ENCODE results near the gene RPS6KB2.

The RPS6KB2 gene

DNA sequence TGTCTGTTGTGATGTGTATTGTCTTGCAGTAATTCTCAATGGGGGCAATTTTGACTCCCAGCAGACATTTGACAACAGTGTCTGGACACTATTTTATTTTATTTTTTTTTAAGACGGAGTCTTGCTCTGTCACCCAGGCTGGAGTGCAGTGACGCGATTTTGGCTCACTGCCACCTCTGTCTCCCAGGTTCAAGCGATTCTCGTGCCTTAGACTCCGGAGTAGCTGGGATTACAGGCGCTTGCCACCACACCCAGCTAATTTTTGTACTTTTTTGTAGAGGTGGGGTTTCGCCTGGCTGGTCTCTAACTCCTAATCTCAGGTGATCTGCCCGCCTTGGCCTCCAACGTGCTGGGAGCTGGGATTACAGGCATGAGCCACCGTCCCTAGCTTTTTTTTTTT lies 1.4 kb downstream of the RPS6KB2 start:
- DNase-seq, result no peak

DNA sequence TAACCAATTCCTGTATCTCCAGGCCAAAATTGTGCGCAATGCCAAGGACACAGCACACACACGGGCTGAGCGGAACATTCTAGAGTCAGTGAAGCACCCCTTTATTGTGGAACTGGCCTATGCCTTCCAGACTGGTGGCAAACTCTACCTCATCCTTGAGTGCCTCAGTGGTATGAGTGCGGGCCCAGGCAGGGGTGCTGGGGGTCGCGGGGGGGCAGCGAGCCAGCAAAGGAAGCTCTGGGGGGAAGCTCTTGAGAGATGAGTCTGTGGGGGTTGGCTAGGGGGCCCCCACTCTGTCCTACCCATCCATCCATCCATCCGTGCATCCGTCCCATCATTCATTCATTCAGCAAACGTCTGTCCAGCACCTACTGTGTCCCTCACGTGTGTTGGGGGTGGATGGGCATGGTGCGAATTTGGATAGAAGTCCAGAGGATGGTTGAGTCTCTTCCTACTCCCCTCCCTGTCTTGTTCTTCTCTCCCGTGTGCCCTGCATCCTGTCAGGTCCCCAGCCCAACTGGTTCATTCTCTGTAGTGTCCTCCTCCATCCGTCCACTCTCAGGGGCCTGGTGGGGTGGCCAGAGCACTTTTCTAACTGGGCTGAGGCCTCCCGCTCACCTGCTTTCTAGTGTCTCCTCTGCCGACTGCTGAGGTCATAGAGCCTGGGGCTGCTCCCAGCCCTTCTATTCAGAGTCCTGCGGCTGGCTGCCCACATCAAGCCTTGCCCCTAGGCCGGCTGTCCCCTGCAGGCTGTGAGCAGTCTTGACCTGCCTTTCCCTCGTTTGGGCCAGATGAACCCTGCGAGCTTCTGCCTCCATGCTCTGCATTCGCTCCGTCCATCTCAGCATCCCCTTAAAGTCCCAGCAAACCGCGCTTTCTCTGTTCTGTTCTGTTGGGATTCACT lies 3.3 kb downstream of the RPS6KB2 start:
- no peak for DNase-seq

DNA sequence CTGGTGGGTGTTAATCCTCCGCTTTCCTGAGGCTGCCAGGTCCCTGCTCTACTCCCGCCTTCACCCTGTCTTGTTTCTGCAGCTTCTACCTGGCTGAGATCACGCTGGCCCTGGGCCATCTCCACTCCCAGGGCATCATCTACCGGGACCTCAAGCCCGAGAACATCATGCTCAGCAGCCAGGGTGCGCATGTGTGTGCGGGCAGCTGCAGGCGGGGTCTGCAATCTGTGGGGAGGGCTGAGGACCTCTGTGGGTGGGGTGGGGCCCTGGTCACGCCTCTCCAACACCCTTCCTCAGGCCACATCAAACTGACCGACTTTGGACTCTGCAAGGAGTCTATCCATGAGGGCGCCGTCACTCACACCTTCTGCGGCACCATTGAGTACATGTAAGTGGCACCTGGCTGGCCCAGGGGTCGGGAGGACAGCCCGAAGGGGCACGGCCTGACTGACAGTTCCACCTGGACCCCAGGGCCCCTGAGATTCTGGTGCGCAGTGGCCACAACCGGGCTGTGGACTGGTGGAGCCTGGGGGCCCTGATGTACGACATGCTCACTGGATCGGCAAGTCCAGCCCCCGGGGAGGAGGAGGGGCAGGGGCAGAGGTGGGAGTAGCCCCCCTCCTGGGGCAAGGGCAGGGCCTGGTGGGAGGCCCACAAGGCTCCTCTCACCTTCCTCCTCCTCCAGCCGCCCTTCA lies 4.5 kb downstream of the RPS6KB2 start:
- DNase-seq, result no peak

DNA sequence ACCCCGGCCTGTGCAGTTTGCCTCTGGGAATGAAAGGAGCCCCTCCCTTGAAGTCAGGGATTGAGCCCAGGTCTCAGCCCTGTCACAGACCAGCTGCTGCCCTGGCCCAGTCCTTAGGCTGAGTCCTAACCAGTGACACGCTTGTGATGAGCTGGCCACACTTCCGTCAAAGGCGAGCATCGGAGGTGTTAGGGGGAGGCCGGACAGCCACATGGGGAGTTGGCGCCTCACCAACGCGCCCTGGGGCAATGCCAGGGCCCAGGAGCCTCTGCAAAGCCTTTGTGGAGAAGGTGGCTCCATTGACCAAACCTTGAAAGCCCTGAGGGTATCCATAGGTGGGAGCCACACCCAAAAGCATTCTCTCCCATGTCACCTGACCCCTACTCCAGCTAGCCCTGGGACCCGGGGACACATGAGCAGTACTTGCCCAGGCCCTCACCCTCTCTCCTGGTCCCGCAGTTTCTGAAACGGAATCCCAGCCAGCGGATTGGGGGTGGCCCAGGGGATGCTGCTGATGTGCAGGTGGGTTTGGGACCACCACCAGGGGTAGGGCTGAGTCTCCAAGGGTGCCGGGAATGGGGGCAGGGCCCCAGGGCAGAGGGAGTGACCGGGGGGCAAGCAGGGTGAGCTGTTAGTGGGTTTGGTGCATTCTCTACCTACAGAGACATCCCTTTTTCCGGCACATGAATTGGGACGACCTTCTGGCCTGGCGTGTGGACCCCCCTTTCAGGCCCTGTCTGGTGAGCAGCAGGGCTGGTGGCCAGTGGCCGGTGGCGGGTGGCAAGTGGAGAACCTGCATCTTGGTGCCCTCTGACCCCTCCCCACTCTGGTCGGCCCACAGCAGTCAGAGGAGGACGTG lies 5.5 kb downstream of the RPS6KB2 start:
- DNase-seq, result no peak

DNA sequence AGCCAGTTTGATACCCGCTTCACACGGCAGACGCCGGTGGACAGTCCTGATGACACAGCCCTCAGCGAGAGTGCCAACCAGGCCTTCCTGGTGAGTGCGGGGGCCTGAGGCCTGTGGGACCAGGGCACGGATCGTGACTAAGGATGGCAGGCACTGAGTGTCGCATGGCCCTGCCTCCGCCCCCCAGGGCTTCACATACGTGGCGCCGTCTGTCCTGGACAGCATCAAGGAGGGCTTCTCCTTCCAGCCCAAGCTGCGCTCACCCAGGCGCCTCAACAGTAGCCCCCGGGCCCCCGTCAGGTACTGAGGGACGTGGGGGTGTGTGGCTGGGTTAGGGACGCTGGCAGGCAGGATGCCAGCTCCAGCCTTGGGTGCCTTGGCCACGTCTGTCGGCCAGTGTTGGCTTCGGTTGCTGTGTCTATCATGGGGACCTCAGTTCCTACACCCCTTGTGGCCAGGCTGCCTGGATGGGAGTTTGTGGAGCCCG lies 6.1 kb downstream of the RPS6KB2 start:
- DNase-seq, result no peak

DNA sequence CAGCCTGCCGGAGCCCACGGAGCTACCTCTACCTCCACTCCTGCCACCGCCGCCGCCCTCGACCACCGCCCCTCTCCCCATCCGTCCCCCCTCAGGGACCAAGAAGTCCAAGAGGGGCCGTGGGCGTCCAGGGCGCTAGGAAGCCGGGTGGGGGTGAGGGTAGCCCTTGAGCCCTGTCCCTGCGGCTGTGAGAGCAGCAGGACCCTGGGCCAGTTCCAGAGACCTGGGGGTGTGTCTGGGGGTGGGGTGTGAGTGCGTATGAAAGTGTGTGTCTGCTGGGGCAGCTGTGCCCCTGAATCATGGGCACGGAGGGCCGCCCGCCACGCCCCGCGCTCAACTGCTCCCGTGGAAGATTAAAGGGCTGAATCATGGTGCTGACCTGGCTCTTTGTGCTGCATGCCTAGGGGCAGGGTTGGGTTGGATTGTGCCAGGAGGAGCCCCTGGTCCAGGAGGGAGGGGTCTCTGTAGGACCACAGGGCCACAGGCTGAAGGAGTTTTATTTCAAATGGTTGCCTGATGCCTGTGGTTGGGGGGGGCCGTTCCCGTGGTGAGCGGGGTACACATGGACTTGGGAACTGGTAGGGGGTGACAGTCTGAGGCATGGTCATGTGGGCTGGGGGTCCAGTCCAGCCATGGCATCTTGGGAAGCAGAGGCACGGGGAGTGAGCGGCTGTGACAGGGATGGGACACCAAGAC lies 6.9 kb downstream of the RPS6KB2 start:
- no peak for DNase-seq

DNA sequence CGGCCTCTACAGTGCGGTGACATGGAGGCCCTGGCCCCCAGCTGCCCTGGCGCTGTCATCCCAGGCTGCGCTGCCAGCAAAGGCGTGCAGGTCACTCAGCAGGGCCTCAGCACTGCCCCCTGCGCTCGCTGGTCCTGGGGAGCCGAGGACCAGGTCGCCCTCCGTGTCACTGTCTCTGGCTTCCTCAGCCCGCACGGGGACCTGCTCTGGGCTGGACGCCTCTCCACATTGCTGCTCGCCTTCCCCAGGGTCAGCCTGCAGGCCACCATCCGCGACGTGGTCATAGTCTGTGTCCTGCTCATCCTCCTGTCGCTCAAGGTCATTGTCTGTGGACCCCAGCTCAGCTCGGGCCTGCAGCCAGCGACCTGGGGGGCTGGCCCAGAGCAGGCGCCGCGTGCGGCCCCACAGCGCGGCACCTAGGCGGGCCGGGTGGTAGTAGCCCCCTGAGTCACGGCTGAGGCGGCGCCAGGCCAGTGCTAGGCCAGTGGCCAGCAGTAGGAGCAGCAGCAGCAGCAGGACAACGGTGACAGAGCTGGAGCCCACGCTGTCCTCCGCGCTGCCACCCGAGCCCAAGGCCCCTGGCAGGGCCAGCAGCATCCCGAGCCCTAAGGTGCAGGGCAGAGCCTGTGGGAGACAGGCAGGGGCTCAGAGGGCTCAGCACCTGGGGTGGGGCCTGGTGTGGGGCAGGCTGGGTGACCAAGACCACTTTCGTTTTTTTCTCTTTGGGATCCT lies 7.6 kb downstream of the RPS6KB2 start:
- DNase-seq, result no peak

DNA sequence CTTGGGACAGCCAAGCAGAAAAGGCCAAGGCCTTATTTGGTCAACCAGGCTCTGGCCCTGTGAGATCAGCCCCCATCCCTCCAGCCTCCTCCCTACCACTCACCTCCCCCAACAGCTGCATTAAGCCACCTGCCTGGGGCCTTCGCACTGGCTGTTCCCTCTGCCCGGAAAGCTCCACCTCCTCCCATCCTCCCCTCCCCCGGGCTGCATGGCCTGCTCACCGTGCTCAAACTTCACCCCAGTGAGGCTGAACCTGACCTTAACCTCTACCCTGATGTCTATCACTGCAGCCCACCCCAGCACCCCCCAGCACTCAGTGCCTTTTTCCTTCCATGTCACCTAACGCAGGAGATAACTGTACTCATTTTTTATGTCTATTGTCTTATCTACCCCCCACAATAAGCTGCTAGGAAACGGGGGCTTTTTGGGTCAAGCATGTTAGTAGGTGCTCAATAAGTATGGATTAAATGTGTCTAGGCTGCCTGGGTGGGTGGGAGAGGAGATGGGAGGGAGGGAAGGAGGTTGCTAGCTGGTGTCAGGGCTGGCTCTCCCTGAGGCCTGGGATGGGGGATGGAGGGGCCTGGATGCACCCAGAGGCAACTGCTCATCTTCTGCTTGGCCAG lies 8.3 kb downstream of the RPS6KB2 start:
- DNase-seq, result peak; percentile 41

DNA sequence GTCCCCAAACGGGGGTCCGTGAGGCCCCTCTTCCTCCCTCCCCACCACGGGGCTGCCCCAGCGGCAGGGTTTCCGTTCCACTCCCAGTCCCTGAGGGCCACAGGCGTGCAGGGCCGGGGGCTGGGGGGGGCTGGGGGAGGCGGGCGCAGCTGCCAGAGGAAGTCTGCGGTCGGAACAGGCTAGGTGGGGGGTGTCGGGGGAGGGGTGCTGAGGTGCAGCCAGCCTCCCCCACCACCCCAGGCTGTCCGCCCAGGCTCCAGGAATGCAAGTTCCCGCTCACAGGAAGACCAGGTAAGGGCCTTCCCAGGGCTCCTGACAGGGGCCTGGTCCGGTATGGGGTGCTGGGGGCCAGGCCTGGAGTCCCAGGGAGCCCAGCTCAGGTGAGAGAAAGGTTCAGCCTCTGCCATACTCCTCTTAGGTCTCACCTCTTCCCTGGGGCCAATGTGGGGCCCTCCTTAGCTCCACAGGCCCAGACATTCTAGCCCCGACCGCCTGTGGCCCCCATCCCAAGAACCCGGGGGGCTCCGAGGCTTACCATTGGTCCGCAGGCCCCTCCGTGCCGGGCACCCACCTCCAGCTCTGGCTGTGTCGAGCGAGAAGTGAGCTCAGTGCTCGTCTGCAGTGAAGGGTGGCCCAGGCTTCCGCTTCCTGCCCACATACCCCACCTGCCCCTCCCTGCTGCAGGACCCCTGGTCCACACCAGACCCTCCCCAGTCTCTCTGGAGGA lies 9.0 kb downstream of the RPS6KB2 start, which contains the start of gene PTPRCAP:
PTPRCAP (minus strand) TSS at position 601 of the 727 bp plus-strand sequence; CDS start at position 538, 63 bp downstream.
- peak; percentile 25 for DNase-seq

DNA sequence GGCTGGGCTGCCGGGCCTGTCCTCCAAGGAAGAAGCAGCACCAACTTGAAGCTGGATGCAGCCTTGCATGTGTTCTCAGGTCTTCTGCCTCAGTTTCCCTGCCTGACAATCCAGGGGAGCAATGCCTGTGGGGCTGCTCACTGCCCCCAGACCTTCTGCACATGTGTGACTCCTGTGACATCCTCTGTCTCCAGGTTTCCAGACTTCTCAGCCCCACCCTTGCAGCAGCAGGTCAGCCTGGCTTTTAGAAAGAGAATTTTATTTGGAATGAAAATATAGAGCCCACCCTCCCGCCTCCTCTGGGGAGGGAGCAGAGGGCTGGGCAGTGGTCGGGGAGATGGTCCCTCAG lies 9.5 kb downstream of the RPS6KB2 start:
- no peak for DNase-seq

DNA sequence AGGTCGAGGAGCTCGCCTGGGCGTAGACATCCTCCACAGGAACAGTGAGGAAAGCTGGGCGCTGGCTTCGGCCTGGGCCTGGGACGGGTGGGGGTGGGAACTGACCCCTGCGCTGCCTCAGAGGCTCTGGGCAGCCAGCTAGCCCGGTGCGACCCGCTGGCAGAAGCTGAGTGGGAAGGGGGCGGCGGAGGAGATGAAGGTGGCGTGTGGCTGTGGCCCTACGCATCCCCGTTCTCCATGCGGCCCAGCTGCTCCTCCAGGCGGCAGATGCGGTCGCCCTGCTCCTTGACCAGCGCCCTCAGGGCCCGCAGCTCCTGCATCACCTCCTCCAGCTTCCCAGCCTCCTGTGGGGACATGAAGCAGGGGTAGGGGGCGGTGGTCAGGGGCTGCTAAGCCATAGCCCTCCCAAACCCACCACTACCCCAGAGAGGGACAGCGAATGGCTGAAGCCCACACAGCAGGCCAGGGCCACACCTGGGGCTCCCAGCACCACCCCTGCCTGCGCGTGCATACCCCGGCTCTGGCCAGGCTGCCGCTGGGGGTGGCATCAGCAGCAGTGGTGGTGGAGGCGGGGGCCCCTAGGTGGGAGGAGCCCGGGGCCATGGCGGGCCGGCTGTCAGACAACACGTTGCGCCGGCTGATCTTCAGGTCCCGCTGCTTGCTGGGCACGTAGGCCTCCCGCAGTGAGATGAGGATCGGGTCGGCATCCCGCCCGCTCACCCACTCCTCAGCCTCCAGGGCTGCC lies 10.0 kb downstream of the RPS6KB2 start:
- no peak for DNase-seq

DNA sequence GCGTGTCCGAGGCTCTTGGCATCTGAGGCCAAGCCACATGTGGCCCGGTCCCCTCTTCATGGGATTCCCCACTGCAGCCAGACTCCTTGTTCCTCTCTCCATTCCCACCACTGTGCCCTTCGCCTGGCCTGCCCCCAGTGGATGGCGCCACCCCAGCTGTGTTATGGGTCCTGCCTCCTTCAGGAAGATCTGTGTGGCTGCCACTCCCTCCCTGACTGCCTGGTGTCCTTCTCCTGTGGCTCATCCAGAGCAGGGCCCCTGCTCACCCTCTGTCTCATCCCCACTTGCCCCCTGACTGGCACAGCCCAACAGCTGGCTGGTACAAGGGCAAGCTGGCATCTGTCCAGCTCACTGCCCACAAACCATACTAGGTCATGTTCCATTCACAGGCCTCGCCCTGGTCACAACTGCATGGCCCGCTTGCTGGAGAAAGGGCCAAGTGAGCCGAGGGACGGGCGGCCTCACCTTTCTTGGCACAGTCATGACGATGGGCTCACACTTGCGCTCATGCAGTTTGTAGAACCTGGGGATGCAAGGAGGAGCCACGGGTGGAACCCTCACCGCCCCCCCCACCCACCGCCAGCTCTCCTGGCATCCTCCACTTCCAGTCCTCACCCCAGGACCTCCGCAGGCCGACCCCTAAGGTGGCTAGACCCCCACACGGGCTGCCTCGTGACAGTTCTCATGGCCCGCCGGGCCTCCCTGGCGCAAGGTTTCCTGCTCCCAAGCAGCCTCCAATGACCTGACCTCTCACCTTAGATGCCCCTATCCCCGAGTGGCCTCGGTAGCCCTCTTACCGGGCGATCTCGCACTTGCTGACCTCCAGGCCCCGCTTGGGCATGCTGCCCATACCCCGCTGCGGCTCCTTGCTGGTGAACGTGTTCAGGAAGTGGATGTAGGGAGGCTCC lies 11.3 kb downstream of the RPS6KB2 start:
- no peak for DNase-seq

DNA sequence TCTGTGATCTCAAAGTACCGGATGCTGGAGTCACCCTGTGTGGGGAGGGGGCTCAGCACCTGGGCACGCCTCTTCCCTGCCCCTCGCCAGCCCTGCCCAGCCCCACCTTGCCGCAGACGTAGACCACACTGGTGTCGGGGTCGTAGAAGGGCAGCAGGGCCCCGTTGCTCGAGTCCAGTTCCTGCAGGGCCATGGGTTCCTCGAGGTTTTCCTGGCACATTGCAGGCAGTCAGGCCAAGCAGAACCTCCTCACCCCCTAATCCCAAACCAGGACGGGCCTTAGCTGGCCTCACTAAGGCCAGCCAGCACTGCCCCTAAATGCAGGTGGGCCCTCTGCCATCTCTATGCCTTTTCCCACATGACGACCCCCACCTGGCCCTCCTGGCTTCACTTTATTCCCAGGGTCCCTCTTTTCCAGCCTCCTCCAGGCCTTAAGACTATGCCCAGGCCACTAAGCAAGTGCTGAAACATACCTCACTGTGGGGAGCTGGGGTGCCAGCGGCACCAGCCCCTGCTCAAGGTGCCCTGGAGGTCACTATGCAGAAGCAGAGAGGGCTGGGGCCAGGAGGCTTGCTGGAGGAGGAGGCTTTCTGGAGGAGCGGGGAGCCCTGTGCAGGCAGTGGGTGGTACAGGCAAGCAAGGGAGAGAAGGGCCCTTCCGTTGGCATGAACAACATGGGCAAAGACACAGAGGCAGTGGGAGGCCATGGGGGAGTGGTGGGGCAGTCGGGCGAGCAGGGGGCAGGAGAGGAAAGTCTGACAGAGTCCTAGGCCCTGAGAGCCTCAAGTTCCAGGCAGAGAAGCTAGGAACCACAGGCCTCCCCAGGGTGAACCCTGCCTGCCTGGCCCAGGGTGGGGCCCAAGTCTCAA lies 12.2 kb downstream of the RPS6KB2 start:
- DNase-seq, result no peak

DNA sequence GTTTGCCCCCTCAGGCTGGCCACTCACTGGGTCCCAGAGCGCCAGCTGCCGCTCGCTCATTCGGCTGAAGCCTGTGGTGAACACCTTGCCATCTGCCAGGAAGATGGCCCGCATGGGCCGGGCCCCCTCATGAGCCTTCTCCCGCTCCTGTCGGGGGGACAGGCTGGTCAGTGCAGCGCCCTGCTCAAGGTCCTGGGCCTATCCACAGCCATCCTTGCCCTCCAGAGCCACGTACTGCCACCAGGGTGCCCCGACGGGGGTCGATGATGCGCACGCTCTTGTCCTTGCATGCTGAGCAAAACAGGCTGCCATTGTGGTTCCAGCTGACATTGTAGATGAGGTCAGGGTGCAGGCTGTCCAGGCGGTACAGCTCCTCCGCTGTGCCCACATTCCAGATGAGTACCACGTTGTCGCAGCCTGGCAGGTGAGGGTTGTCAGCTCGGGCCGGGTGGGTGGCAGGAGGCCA lies 12.8 kb downstream of the RPS6KB2 start:
- DNase-seq, result no peak

DNA sequence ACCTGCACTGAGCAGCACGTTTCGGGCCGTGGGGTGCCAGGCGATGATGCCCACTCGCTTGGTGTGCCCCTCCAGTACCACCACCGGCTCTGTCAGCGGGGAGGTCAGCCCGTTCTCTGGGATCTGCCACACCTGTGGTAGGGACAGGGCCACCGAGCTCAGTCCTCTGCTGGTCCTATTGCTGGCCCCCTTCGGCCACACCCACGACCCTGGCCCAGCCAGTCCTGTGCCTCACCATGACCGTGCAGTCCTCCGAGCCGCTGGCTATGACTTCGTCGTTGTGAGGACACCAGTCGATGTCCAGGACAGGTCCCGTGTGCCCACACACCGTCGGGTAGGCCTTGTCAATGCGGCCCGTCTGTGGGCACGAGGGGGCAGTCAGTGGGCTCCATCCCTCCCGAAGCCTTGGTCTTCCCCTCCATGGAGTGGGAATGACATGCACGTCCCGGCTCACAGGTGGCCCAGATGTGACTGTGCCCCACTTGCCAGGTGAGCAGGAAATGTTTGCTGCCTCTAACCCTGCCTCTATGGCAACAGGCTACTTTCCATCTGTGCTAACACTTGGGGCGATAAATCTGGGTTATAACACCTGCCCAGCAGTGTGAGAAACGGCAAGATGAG lies 13.5 kb downstream of the RPS6KB2 start:
- no peak for DNase-seq

DNA sequence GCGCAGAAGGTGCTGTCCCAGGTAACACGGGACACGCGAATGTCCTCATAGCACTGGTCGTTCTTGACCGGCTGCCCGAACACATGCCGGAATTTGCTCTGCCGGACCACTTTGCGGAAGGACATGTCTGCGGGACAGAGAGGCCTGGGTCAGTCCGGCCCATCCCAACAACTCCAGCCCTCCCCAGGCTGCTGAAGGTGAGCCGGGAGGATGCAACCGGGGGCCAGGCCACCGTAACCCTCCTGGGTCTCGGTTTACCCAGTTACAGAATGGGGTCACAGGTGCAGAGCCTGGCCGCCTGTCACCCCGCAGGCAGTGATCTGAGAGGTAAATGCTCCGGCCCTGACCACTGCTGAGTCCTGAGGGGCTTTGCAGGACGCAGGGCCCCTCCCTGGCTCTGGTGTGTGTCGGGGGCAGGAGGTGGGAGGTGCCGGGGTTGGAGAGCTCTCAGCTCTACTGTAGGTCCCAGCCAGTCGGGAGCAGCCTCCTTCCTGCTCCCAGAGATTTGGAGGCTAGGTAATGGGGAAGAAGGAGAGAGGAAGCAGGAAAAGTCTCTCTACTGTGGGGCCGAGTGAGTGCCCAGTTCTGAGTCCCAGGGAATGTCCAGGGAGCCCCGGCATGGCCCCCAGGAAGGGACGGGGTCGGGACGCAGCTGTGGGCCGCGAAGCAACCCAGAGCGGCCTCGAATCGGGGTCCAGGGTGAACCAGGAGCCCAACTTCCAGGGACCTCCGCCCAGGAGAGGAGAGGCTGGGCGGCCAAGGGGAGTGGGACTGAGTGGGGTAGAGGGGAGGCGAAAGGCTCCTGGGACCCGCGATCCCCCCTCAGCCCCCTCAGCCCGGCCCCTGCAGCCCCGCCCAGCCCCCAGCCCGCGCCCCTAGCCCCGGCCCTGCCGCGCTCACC lies 14.5 kb downstream of the RPS6KB2 start:
- no peak for DNase-seq
